Tibial nerve (tissue), 4 donors: Measurements from ENCODE around the gene KLK5. TPM values are rescaled to one million over a fixed set of nuclear protein-coding genes. Genes with fewer than 3 reads are reported as not detected.
"Not testable (repeated sequence)": the region's sequence is repeated elsewhere in the genome, so short reads cannot be mapped to it uniquely, and the experiment has no call there.

Experiments
- DNase-seq, 2 donors: peaks; one replicate each; pipeline ENCODE4 v3.0.0-alpha.2; 2019; ENCODE audit warnings: low spot score in 2 of 2
- H3K27ac ChIP-seq, 4 donors: fragments of 200-600 bp; sonication (generic) in 3 of 4; one replicate each; pipeline ENCODE4 v1.5.1; 2017 to 2019; ENCODE audit warnings: mild to moderate bottlenecking in 1 of 4
- H3K27me3 ChIP-seq, 2 donors: fragments of 200-600 bp; sonication (generic) in 1 of 2; one replicate each; pipeline versions ENCODE4 v1.5.1 to v1.6.0; 2017 to 2019
- H3K36me3 ChIP-seq, 3 donors: fragments of 200-600 bp; sonication (generic); one replicate each; pipeline ENCODE4 v1.5.1; 2018 to 2019
- H3K4me1 ChIP-seq, 4 donors: fragments of 200-600 bp; sonication (generic) in 3 of 4; one replicate each; pipeline ENCODE4 v1.5.1; 2017 to 2019
- H3K4me3 ChIP-seq, 4 donors: fragments of 200-600 bp; sonication (generic) in 3 of 4; one replicate each; pipeline ENCODE4 v1.5.1; 2017 to 2019; ENCODE audit warnings: mild to moderate bottlenecking in 1 of 4, moderate library complexity in 1 of 4
- H3K9me3 ChIP-seq, 4 donors: fragments of 200-600 bp; sonication (generic) in 3 of 4; one replicate each; pipeline ENCODE4 v1.5.1; 2017 to 2019
- CTCF ChIP-seq, 5 experiments: fragments of 200-600 bp in 3 of 5; fragments of 450-650 bp in 2 of 5; sonication (generic) in 3 of 5; IDR thresholded peaks; one replicate each; pipeline ENCODE4 v1.5.1; 2016 to 2019; ENCODE audit warnings: antibody characterized with exemption in 5 of 5, mild to moderate bottlenecking in 3 of 5, moderate library complexity in 2 of 5
- EP300 ChIP-seq, 2 donors: sonication (generic); formaldehyde crosslinking; IDR thresholded peaks; one replicate each; pipeline ENCODE4 v1.6.1; 2017; ENCODE audit warnings: antibody characterized with exemption in 2 of 2, mild to moderate bottlenecking in 1 of 2
- POLR2A ChIP-seq, 2 donors: fragments of 450-650 bp; IDR thresholded peaks; one replicate each; pipeline ENCODE4 v1.6.1; 2017; ENCODE audit warnings: antibody characterized with exemption in 2 of 2, mild to moderate bottlenecking in 2 of 2, moderate library complexity in 2 of 2
- WGBS, 2 donors: methylation state at CpG; one replicate each; pipeline ENCODE4 v1.1.5; 2018; 5-methylcytosine and 5-hydroxymethylcytosine counted together
- total RNA-seq, 4 donors: library from RNA; depleted of rRNA; stranded (reverse); fragments of >200 nt; gene quantifications; one replicate each; pipeline ENCODE4 v1.1.0, GENCODE V29; 2016

Gene KLK5
- total RNA-seq, 4 donors from 2014 or later: not detected

GRCh38 chr19:50977626-50978025, 24.8 kb upstream of the KLK5 start:
- H3K27me3 ChIP-seq: no peaks in the 10 kb centered on the region
- TF ChIP-seq CTCF (IDR thresholded peaks at IDR 0.05) (no peak), POLR2A (IDR thresholded peaks at IDR 0.05) (no peak), EP300 (IDR thresholded peaks at IDR 0.05) (no peak)

DNA sequence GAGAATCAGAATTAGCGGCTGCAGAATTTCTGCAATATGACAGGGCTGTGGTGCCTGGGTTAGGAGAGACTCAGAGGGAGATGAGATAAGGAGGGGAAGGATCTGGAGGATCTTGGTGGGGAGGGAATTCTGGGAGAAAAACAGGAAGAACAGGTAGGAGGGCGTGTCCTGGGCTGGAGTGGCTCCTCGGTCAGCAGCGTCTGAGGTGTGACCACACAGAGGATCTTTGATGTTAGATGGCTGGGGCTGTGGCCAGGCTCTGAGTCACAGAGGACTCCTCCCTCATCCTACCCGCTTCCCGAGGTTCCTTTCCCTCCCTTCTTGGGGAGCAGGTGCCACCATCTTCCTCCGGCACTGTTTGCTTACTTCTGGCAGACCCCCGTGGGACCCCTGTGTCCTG, 22.9 kb upstream of the KLK5 start:
- Histone ChIP-seq H3K36me3 (no peaks in the 10 kb centered on the region), H3K9me3 (no peaks in the 10 kb centered on the region), H3K27ac (no peak overlapping the region), H3K4me1 (no peaks in the 10 kb centered on the region), H3K4me3 (no peak overlapping the region), H3K27me3 (no peaks in the 10 kb centered on the region)
- no peak for DNase-seq
- TF ChIP-seq EP300 (IDR thresholded peaks at IDR 0.05) (no peak), CTCF (IDR thresholded peaks at IDR 0.05) (no peak), POLR2A (IDR thresholded peaks at IDR 0.05) (no peak)
- 28 to 32% methylated on average over 8 of the region's 8 CpGs for WGBS, 2 donors

More at GRCh38 chr19:50977626-50978025, 24.8 kb upstream of the KLK5 start:
- no peaks in the 10 kb centered on the region for H3K9me3 ChIP-seq
- H3K4me3 ChIP-seq: no peak overlapping the region
- no peak overlapping the region for H3K27ac ChIP-seq
- H3K4me1 ChIP-seq: no peaks in the 10 kb centered on the region
- no peak for DNase-seq
- 52 to 53% methylated on average over 4 of the region's 4 CpGs for WGBS, 2 donors
- no peaks in the 10 kb centered on the region for H3K36me3 ChIP-seq

DNA sequence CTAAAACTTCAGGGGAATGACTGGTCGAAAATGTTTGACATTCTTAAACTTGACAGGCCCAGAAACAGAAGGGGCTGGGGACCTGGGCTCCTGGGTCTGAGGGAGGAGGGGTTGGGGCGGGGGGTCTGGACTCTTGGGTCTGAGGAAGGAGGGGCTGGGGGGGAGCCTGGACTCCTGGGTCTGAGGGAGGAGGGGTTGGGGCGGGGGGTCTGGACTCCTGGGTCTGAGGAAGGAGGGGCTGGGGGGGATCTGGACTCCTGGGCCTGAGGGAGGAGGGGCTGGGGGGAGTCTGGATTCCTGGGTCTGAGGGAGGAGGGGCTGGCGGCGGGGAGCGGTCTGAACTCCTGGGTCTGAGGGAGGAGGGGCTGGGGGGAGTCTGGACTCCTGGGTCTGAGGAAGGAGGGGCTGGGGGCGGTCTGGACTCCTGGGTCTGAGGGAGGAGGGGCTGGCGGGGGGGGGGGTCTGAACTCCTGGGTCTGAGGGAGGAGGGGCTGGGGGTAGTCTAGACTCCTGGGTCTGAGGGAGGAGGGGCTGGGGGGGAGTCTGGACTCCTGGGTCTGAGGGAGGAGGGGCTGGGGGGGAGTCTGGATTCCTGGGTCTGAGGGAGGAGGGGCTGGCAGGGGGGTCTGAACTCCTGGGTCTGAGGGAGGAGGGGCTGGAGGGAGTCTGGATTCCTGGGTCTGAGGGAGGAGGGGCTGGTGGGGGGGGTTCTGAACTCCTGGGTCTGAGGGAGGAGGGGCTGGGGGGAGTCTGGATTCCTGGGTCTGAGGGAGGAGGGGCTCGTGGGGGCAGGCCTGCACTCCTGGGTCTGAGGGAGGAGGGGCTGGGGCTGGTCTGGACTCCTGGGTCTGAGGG, 22.1 kb upstream of the KLK5 start:
- H3K27ac ChIP-seq: no peak overlapping the region
- H3K4me3 ChIP-seq: no peak overlapping the region
- no peaks in the 10 kb centered on the region for H3K36me3 ChIP-seq
- H3K9me3 ChIP-seq: no peaks in the 10 kb centered on the region
- TF ChIP-seq CTCF (IDR thresholded peaks at IDR 0.05) (no peak), EP300 (IDR thresholded peaks at IDR 0.05) (no peak), POLR2A (IDR thresholded peaks at IDR 0.05) (no peak)
- H3K27me3 ChIP-seq: no peaks in the 10 kb centered on the region
- DNase-seq: no peak
- 13 to 22% methylated on average over 1 to 2 of the region's 9 CpGs for WGBS, 2 donors
- no peaks in the 10 kb centered on the region for H3K4me1 ChIP-seq

DNA sequence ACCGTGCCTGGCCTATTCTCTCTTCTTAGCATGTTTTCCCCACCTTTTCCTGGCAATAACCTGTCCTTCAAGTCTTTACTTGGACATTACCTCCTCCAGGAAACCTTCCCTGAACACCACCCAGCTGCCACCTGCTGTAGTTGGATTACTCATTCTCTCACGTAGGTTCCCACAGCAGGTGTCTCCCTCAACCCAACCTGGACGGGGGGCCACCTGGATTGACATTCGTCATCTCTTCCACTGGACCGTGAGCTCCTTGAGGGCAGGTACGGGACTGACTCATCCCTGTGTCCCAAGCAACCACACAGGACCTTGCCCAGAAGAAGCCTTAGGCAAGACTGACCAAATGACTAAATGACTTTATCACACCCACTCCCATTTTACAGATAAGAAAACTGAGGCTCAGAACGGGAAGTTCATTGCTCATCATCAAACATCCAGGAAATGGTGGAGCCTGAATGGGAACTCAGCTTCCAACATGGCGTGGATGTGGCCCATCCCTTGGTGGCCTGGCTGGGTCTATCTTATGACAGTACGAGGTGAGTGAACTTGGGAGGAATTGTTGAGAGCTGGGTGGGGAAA, 20.0 kb upstream of the KLK5 start:
- no peak for TF ChIP-seq EP300 (IDR thresholded peaks at IDR 0.05)
- Histone ChIP-seq H3K4me1 (peaks cover 0 to 9% (median 0%) of the 10 kb centered on the region in 4 donors), H3K4me3 (no peak overlapping the region), H3K9me3 (no peaks in the 10 kb centered on the region), H3K27ac (no peak overlapping the region), H3K27me3 (peaks cover 0 to 4% of the 10 kb centered on the region in 2 donors), H3K36me3 (no peaks in the 10 kb centered on the region)
- whole genome bisulfite sequencing, 2 donors: 85% methylated on average over 9 of the region's 9 CpGs
- DNase-seq: no peak

GRCh38 chr19:50969810-50970209, 17.0 kb upstream of the KLK5 start:
- not testable (repeated sequence) for H3K4me3 ChIP-seq, DNase-seq, H3K27me3 ChIP-seq, H3K27ac ChIP-seq, H3K36me3 ChIP-seq, H3K9me3 ChIP-seq, H3K4me1 ChIP-seq
- 67 to 68% methylated on average over 3 of the region's 3 CpGs for WGBS, 2 donors

GRCh38 chr19:50969413-50969760, 16.5 kb upstream of the KLK5 start, which contains the start of gene KLK6:
TSS of gene KLK6 (minus strand) at chr19:50969591. CDS start at chr19:50968104, 1,487 bp downstream.
- H3K27me3 ChIP-seq: peaks cover 0 to 4% of the 10 kb centered on the region in 2 donors

More at GRCh38 chr19:50969413-50969760, 16.5 kb upstream of the KLK5 start, which contains the start of gene KLK6:
- Histone ChIP-seq H3K4me3 (no peak within 1 kb of the TSS), H3K27ac (peak within 1 kb of the TSS in 1 of 4 donors; percentile 44), H3K4me1 (peaks cover 0 to 9% (median 0%) of the 10 kb centered on the region in 4 donors), H3K36me3 (no peaks in the 10 kb centered on the region), H3K9me3 (no peaks in the 10 kb centered on the region)
- no peak for DNase-seq
- WGBS, 2 donors: 47 to 63% methylated on average over 18 to 19 of the region's 19 CpGs
- TF ChIP-seq CTCF (IDR thresholded peaks at IDR 0.05): no peak
- TF ChIP-seq EP300 (IDR thresholded peaks at IDR 0.05): peak in 1 of 2 donors; percentile 21
